ENCODE measurements around the gene CELSR2. TPM values are rescaled to one million over a fixed set of nuclear protein-coding genes. Genes with fewer than 3 reads are reported as not detected.
"Not testable (repeated sequence)": the region's sequence is repeated elsewhere in the genome, so short reads cannot be mapped to it uniquely, and the experiment has no call there.

Gene CELSR2
- total and polyA plus RNA-seq, 10 donors: 0.20 to 2.9 (median 1.1) TPM

DNA sequence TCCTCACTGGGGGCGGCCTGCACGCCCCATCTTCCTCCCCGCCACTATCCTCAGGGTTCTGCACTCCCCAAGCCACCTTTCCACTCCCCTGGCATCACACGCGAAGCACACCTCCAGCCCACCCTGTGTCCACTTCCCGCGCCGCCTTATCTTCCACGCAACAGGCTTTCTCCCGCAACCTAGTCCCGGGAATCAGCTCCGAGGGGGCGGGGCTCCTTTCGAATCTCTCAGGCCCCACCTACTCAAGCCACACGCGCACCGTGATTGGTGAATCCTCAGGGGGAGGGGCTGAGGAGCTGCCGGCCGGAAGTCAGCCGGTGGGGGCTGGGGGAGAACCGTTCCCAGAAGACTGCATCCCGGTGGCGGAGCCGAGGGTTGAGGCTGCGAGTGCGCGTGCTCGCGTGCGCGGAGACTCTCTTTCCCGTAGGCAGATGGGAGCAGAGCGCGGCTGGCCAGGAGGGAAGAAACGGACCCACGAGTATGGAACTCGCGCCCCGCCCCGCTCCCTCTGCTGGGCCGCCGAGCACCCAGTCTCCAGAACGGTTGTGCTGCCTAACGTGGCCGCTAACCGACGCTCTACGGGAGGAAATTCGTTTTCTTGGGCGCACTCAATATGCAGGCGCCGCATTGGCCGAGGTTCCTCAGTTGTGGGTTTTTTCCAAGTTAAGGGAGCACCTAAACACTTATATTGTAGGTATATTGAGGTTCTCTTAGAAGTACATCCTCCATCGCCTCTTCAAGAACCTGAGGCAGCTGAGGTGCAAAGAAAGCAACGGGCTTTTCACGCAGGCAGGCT, 33.8 kb downstream of the CELSR2 start, which contains the start of gene PSRC1:
TSS of gene PSRC1 (minus strand) at position 194 of the 796 bp plus-strand sequence.
- 0 to 2% (median 1%) methylated on average over 30 to 56 of the region's 56 CpGs for whole genome bisulfite sequencing, 5 donors
- Histone ChIP-seq H3K4me3 (peak within 1 kb of the TSS; percentile 59 to 91 (median 69)), H3K27me3 (replicated peaks in 1 of 7) (no peaks in the 10 kb centered on the region), H3K36me3 (peaks cover 0 to 10% (median 0%) of the 10 kb centered on the region in 6 donors), H3K4me1 (peaks cover 0 to 39% (median 26%) of the 10 kb centered on the region in 6 donors), H3K27ac (peak within 1 kb of the TSS; percentile 72 to 95 (median 89)), H3K9me3 (no peaks in the 10 kb centered on the region)
- intact Hi-C loops (cut with DNase I; ENCODE audit: low total_unique reads): no loop called here
- TF ChIP-seq, protein P1, sequence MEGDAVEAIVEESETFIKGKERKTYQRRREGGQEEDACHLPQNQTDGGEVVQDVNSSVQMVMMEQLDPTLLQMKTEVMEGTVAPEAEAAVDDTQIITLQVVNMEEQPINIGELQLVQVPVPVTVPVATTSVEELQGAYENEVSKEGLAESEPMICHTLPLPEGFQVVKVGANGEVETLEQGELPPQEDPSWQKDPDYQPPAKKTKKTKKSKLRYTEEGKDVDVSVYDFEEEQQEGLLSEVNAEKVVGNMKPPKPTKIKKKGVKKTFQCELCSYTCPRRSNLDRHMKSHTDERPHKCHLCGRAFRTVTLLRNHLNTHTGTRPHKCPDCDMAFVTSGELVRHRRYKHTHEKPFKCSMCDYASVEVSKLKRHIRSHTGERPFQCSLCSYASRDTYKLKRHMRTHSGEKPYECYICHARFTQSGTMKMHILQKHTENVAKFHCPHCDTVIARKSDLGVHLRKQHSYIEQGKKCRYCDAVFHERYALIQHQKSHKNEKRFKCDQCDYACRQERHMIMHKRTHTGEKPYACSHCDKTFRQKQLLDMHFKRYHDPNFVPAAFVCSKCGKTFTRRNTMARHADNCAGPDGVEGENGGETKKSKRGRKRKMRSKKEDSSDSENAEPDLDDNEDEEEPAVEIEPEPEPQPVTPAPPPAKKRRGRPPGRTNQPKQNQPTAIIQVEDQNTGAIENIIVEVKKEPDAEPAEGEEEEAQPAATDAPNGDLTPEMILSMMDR (IDR thresholded peaks at IDR 0.05 in 8 of 11, conservative IDR thresholded peaks at IDR 0.05 in 3 of 11): peak in 10 of 11 experiments; percentile 42 to 76 (median 67)
- no peak for TF ChIP-seq POLR2A (IDR thresholded peaks at IDR 0.05)
- TF ChIP-seq POLR2AphosphoS5 (IDR thresholded peaks at IDR 0.05): peak; percentile 94 to 96 (median 94)
- peak; percentile 97 for DNase-seq

DNA sequence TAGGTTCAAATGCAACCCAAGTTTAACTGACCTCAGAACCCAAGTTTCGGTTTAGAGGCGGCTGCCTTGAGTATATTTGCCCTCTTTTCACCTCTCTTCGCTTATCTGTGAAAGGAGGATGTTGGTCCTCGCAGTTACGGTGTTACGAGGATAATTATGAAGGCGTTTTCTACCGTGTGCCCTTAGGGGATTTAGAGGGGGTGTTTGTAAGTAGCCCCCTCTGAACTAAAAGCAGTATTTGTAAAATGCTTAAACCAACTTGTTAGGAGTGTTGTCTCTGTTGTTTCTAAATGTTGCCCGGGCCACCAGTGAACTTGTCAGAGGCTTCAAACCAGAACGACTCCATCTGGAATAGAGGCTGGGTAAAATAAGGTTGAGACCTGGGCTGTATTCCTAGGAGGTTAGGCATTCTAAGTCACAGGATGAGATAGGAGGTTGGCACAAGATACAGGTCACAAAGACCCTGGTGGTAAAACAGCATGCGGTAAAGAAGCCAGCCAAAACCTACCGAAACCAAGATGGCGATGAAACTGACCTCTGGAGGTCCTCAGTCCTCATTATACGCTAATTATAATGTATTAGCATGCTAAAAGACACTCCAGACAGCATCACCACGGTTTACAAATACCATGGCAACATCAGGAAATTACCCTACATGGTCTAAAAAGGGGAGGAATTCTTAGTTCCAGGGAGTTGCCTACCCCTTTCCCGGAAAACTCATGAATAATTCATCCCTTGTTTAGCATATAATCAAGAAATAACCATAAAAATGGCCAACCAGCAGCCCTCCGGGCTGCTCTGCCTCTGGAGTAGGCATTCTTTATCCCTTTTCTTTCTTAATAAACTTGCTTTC, 34.6 kb downstream of the CELSR2 start:
- Histone ChIP-seq H3K4me1 (peaks cover 0 to 39% (median 26%) of the 10 kb centered on the region in 6 donors), H3K9me3 (no peaks in the 10 kb centered on the region), H3K4me3 (peak overlapping the region; percentile 59 to 91 (median 69)), H3K27ac (peak overlapping the region; percentile 72 to 95 (median 89)), H3K36me3 (peaks cover 0 to 10% (median 0%) of the 10 kb centered on the region in 6 donors), H3K27me3 (replicated peaks in 1 of 7) (no peaks in the 10 kb centered on the region)
- intact Hi-C loops (cut with DNase I; ENCODE audit: low total_unique reads): no loop called here
- no peak for DNase-seq
- TF ChIP-seq POLR2A (IDR thresholded peaks at IDR 0.05) (no peak), POLR2AphosphoS5 (IDR thresholded peaks at IDR 0.05) (no peak)
- TF ChIP-seq, protein P1 (IDR thresholded peaks at IDR 0.05 in 8 of 11, conservative IDR thresholded peaks at IDR 0.05 in 3 of 11): no peak
- 49 to 54% (median 52%) methylated on average over 17 of the region's 17 CpGs for WGBS, 5 donors

DNA sequence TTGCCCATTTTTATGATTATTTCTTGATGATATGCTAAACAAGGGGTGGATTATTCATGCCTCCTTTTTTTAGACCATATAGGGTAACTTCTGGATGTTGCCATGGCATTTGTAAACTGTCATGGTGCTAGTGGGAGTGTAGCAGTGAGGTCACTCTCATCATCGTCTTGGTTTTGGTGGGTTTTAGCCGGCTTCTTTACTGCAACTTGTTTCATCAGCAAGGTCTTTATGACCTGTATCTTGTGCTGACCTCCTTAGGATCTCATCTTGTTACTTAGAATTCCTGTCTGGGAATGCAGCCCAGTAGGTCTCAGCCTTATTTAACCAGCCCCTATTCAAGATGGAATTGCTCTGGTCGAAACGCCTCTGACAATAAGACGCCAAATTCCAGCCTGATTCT, 37.4 kb downstream of the CELSR2 start:
- intact Hi-C loops (cut with DNase I; ENCODE audit: low total_unique reads); H3K9me3 ChIP-seq; H3K4me3 ChIP-seq; H3K27me3 ChIP-seq (replicated peaks in 1 of 7); DNase-seq; H3K27ac ChIP-seq; H3K36me3 ChIP-seq: not testable (repeated sequence)
- WGBS, 5 donors: 87 to 95% (median 90%) methylated on average over 5 of the region's 5 CpGs
- H3K4me1 ChIP-seq: peaks cover 0 to 31% (median 21%) of the 10 kb centered on the region in 6 donors

DNA sequence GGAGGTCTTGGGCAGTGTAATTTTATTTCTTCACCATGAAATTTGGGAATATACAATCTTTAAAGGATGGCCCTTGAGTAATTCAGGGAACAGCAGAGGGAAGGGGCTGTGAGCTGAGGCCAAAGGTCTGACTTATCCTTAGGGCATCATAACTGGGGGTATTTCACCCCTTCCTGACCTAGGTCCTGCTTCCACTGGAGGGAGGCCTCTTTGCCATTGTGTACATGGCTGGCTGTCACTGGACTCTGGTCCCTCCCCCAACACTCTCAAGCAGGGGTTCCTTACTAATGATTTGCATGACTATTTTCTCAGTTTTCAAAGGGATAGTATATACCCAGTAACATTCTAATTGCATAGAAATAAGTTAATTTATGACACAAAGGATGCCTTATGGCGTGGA, 40.8 kb downstream of the CELSR2 start:
- H3K27me3 ChIP-seq (replicated peaks in 1 of 7): no peaks in the 10 kb centered on the region
- 84 to 100% (median 94%) methylated on average over 1 of the region's 1 CpG for WGBS, 5 donors
- H3K4me1 ChIP-seq: peaks cover 0 to 18% (median 11%) of the 10 kb centered on the region in 6 donors
- no peak overlapping the region for H3K4me3 ChIP-seq
- no peaks in the 10 kb centered on the region for H3K9me3 ChIP-seq
- intact Hi-C loops (cut with DNase I; ENCODE audit: low total_unique reads): no loop called here
- TF ChIP-seq, protein P1 (IDR thresholded peaks at IDR 0.05 in 8 of 11, conservative IDR thresholded peaks at IDR 0.05 in 3 of 11): no peak
- no peak for TF ChIP-seq POLR2A (IDR thresholded peaks at IDR 0.05)
- no peak for TF ChIP-seq POLR2AphosphoS5 (IDR thresholded peaks at IDR 0.05)
- H3K36me3 ChIP-seq: no peaks in the 10 kb centered on the region
- DNase-seq: no peak
- H3K27ac ChIP-seq: no peak overlapping the region

Measured in spleen (tissue), 11 donors.